ENCODE results near the gene EXOC2.

DNA sequence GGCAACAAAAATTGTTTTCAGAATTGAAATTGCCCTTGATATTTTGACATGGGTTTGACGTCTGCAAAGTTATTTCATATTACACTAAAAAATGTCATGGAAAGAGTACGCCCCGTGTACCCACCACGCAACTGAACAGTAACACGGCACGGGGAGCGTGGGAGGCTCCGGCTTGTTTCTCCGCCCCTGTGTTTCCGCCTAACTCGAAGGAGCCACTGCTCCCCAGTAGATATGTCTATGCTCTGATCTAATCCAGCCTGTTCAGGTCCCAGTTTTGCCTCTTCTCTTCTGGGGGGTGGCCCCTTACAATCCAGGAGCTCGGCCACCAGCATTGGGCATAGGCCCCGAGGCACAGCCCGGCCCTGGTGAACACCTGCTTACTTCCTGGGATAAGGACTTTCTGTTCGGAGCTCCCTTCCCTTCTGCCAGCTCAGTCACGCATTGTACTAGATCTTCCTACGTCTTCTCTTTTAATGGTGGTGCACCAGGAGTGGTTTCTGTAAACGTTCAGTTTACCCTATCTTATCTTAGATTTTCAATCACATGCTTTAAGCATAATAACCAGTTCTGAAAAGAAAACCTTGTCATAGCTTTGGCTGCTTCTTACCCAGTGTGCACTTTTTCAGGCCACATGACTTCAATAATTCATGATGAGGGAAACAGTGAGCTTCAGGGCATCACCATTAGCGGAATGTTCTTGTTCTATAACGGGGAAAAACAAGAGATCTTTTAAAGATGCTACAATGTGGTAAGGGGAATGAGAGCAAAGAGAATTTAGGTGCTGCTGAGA lies 43.9 kb upstream of the EXOC2 start:
- TF ChIP-seq, protein P1, sequence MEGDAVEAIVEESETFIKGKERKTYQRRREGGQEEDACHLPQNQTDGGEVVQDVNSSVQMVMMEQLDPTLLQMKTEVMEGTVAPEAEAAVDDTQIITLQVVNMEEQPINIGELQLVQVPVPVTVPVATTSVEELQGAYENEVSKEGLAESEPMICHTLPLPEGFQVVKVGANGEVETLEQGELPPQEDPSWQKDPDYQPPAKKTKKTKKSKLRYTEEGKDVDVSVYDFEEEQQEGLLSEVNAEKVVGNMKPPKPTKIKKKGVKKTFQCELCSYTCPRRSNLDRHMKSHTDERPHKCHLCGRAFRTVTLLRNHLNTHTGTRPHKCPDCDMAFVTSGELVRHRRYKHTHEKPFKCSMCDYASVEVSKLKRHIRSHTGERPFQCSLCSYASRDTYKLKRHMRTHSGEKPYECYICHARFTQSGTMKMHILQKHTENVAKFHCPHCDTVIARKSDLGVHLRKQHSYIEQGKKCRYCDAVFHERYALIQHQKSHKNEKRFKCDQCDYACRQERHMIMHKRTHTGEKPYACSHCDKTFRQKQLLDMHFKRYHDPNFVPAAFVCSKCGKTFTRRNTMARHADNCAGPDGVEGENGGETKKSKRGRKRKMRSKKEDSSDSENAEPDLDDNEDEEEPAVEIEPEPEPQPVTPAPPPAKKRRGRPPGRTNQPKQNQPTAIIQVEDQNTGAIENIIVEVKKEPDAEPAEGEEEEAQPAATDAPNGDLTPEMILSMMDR (IDR thresholded peaks at IDR 0.05 in 8 of 11, conservative IDR thresholded peaks at IDR 0.05 in 3 of 11), result no peak
- no peak for TF ChIP-seq POLR2A (IDR thresholded peaks at IDR 0.05)

Data from spleen (tissue), 7 donors.